Kidney epithelial cell (primary cell): ENCODE results near the gene LRRN2. TPM values are rescaled to one million over a fixed set of nuclear protein-coding genes. Genes with fewer than 3 reads are reported as not detected.

Experiments
- DNase-seq: peaks from one replicate; pipeline ENCODE4 v3.0.0-alpha.2; 2010; ENCODE audit warnings: low read depth
- H3K27me3 ChIP-seq: 2 replicates; pipeline ENCODE4 v1.6.0; 2011; ENCODE audit warnings: low read length; ENCODE audit not compliant: control insufficient read depth, insufficient read depth
- H3K36me3 ChIP-seq: 2 replicates; pipeline ENCODE4 v1.5.1; 2011; ENCODE audit warnings: low read length; ENCODE audit not compliant: control insufficient read depth, insufficient read depth
- H3K4me3 ChIP-seq: 2 replicates; pipeline ENCODE4 v1.5.1; 2011; ENCODE audit warnings: low read depth, mild to moderate bottlenecking, control low read depth, low read length
- CTCF ChIP-seq: IDR thresholded peaks from 2 replicates; pipeline ENCODE4 v1.5.1; 2011; ENCODE audit warnings: mild to moderate bottlenecking, moderate library complexity, low read length, control low read depth, inconsistent platforms; ENCODE audit not compliant: insufficient read depth, poor library complexity, severe bottlenecking
- total RNA-seq: library from RNA; depleted of rRNA; stranded (reverse); fragments of >200 nt; gene quantifications from 2 replicates; pipeline ENCODE4 v1.2.3, GENCODE V29; 2015

LRRN2 gene
- total RNA-seq, 1 donor from 2014 or later: 7.6 TPM

GRCh38 chr1:204711103-204711946 is 25.8 kb upstream of the LRRN2 start:
- no peak for TF ChIP-seq CTCF
- Histone ChIP-seq H3K27me3 (peaks cover 18% of the 10 kb centered on the region), H3K36me3 (no peaks in the 10 kb centered on the region), H3K4me3 (no peak overlapping the region)
- no peak for DNase-seq

GRCh38 chr1:204709960-204710912 is 24.7 kb upstream of the LRRN2 start:
- Histone ChIP-seq H3K27me3 (peaks cover 18% of the 10 kb centered on the region), H3K36me3 (no peaks in the 10 kb centered on the region), H3K4me3 (no peak overlapping the region)
- DNase-seq: no peak
- TF ChIP-seq CTCF: no peak

- no peak for TF ChIP-seq CTCF
- no peak overlapping the region for H3K4me3 ChIP-seq
- peaks cover 18% of the 10 kb centered on the region for H3K27me3 ChIP-seq
- H3K36me3 ChIP-seq: no peaks in the 10 kb centered on the region
- DNase-seq: no peak
Measured at GRCh38 chr1:204709021-204709420, 23.5 kb upstream of the LRRN2 start.

- H3K27me3 ChIP-seq: peaks cover 7% of the 10 kb centered on the region
- DNase-seq: no peak
- H3K4me3 ChIP-seq: no peak overlapping the region
- no peaks in the 10 kb centered on the region for H3K36me3 ChIP-seq
- TF ChIP-seq CTCF: no peak
Measured at GRCh38 chr1:204706838-204707509, 21.4 kb upstream of the LRRN2 start.

- DNase-seq: no peak
- TF ChIP-seq CTCF: no peak
- Histone ChIP-seq H3K4me3 (no peak overlapping the region), H3K27me3 (peaks cover under 1% of the 10 kb centered on the region), H3K36me3 (no peaks in the 10 kb centered on the region)
Measured at GRCh38 chr1:204705888-204706837, 20.6 kb upstream of the LRRN2 start.
